Gastrocnemius medialis (tissue), 4 donors: ENCODE measurements around the gene COX4I2.

ENCODE experiments used
- CTCF ChIP-seq, 5 experiments: fragments of 450-650 bp in 3 of 5; fragments of 200-600 bp in 2 of 5; sonication (generic) in 2 of 5; IDR thresholded peaks in 4 of 5; conservative IDR thresholded peaks in 1 of 5; 1 replicate in 4 of 5; 2 replicates in 1 of 5; pipeline ENCODE4 v1.5.1; 2016 to 2019; ENCODE audit warnings: antibody characterized with exemption in 5 of 5, mild to moderate bottlenecking in 3 of 5, moderate library complexity in 3 of 5
- POLR2A ChIP-seq, 2 donors: fragments of 450-650 bp; IDR thresholded peaks; one replicate each; pipeline ENCODE4 v1.6.1; 2017; ENCODE audit warnings: antibody characterized with exemption in 2 of 2, mild to moderate bottlenecking in 2 of 2, moderate library complexity in 2 of 2

DNA sequence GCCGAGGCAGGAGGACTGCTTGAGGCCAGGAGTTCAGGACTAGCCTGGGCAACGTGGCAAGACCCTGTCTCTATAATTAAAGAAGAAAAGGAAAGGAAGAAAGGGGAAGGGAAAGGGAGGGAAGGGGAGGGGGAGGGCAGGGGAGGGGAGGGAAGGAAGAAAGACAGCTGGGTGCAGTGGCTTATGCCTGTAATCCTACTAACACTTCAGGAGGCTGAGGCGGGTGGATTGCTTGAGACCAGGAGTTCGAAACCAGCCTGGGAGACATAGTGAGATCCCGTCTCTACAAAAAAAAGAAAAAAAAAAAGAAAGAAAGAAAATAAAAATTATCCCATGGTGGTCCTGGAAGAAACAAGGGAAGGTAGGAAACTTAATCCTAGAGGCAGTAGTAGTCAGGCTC is 51.4 kb downstream of the COX4I2 start:
- TF ChIP-seq CTCF (IDR thresholded peaks at IDR 0.05 in 4 of 5, conservative IDR thresholded peaks at IDR 0.05 in 1 of 5) (no peak), POLR2A (IDR thresholded peaks at IDR 0.05) (no peak)
